Measurements from ENCODE around the gene AIPL1.
"Not testable (repeated sequence)": the region's sequence is repeated elsewhere in the genome, so short reads cannot be mapped to it uniquely, and the experiment has no call there.

The AIPL1 gene

DNA sequence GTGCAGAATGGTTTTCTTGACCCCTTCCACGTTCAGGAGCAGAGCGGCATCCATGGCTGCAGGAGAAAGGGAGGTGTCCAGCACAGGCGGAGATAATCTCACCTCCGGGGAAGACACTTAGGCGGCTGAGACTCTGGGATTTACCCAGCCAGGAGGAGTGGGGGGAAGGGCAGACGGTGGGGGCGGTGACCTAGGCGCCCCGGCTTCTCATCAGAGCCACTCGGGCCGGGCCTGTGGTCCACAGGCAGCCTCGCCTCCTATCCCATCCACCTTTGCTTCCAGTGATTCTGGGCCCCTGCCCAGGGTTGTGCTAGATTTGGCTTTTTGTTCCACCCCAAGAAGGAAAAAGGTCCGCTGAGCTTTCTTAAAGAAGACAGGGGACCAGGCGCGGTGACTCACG is at the start of gene AIPL1:
Gene AIPL1, minus strand, starts transcription at position 71 of the 400 bp plus-strand sequence. Its CDS starts 17 bp downstream, at position 54.
- DNase-seq, result peak in 1 of 2 experiments; percentile 8

- DNase-seq, result no peak
These were observed 48.6 kb upstream of the AIPL1 start for GRCh38 chr17:6483507-6483906.

DNA sequence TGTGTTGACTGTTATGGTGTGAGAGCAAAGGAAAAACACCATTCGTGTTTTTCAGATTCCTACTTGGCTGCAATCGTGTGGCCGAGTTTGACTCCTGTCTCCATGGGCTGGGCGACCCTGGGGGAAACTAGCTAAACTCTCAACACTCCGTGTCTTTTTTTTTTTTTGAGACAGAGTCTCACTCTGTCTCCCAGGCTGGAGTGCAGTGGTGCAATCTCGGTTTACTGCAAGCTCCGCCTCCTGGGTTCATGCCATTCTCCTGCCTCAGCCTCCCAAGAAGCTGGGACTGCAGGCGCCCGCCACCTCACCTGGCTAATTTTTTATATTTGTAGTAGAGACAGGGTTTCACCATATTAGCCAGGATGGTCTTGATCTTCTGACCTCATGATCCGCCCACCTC is 47.9 kb upstream of the AIPL1 start:
- not testable (repeated sequence) for DNase-seq

- DNase-seq, result no peak
These were observed 47.2 kb upstream of the AIPL1 start for GRCh38 chr17:6482105-6482455.

GRCh38 chr17:6480303-6480675 is 45.4 kb upstream of the AIPL1 start:
- DNase-seq, result no peak

GRCh38 chr17:6479622-6480302 is 44.8 kb upstream of the AIPL1 start:
- peak; percentile 7 to 36 for DNase-seq

DNA sequence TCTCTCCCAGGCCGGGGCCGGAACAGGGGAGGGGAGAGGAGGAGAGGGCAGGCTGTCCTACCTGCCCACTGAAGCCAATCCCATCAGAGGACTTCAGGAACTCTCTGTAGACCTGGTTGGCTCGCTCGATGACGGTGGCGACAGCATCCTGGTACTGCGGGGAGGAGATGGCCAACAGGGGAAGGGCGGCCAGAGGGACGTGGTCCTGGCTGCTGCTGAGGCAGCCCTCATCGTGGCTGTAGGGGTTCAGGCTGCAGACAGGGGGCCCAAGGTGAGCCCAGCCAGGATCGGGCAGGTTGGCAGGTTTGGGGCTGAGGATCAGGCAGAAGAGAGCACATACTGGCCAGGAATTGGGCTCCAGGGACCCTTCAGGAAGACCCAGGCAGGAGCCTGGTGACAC is 43.6 kb upstream of the AIPL1 start:
- DNase-seq, result no peak

GRCh38 chr17:6477831-6478383 is 43.0 kb upstream of the AIPL1 start:
- DNase-seq, result no peak

- no peak for DNase-seq
These were observed 41.9 kb upstream of the AIPL1 start for GRCh38 chr17:6476810-6477179.

- DNase-seq, result no peak
These were observed 41.3 kb upstream of the AIPL1 start for GRCh38 chr17:6476076-6476809.

- DNase-seq, result peak in 1 of 2 experiments; percentile 59
These were observed 40.5 kb upstream of the AIPL1 start for GRCh38 chr17:6475411-6475810.

- peak in 1 of 2 experiments; percentile 6 for DNase-seq
These were observed 40.0 kb upstream of the AIPL1 start for GRCh38 chr17:6474906-6475305.

GRCh38 chr17:6474376-6474775 is 39.5 kb upstream of the AIPL1 start:
- no peak for DNase-seq

DNA sequence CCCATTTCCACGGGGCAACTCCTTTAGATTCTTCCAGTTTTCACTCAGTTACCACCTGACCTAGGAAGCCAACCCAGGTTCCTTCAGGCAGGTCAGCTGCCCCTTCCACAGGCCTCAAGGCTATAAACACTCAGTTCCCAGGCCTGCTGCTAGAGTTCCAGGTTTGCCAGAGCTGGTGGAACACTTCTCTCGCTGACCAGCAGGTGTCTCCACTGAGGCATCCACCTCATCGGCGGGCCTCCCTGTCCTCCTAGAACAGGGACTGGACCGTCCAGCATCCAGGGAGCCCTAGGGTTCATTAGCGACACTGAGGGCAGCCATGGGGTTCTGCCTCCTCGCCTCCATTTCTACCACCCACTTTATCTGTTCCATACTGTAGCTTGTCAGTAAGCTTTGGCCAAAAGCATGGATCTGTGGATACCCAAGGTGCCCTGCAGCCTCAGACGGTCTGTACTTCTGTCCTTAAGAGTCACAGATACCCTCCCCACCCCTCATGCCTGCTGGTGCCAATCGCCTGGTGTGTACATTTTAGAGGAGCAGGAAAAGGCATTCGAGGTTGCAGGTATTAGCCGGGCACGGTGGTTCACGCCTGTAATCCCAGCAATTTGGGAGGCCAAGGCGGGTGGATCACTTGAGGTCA is 38.3 kb upstream of the AIPL1 start:
- peak in 1 of 2 experiments; percentile 57 for DNase-seq

GRCh38 chr17:6472517-6472916 is 37.6 kb upstream of the AIPL1 start:
- DNase-seq, result no peak

DNA sequence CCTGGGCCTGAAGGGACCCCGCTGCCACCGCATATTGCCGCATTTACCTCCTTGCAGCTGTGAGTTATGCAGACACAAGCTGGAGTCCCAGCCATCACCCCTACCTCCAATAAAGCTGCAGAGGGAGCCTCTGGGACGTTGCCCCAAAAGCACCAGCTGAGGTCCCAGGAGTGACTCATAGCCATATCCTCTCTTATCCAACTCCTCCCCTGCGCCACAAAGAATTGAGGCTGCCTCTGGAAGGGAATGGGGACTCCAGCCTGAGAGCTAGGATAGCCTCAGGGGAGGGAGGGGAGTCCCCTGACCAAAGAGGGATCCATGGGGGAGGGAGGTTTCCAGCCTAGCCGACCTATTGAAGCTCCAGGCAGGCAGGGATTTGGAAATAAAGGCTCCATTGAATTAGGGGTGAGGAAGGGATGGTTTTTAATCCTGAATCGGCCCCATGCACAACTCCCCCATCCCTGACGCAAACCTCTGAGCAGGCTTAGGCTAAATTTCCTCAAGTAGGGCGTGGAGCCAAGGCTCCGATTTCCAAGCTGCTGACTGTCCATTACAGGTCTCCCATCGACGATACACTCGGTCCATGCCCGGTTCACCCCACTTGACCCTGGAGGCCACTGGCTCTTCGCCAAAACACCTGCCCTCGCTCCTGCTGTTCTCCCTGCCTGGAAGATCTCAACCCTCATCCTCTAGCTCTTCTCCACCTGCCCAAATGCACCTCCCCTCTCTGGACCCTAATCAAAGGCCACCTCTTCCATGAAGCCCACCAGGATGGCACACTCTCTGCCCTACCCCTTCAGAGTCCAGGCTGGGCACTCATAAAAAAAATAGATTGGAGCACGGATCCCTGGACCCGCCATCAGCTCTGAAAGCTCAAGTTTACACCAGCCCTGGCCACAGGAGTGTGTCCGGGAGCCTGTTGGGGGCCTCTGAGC is 36.9 kb upstream of the AIPL1 start:
- no peak for DNase-seq

GRCh38 chr17:6470751-6471521 is 36.0 kb upstream of the AIPL1 start:
- DNase-seq, result no peak

GRCh38 chr17:6470146-6470718 is 35.3 kb upstream of the AIPL1 start:
- DNase-seq, result no peak

GRCh38 chr17:6468051-6468790 is 33.3 kb upstream of the AIPL1 start:
- no peak for DNase-seq

DNA sequence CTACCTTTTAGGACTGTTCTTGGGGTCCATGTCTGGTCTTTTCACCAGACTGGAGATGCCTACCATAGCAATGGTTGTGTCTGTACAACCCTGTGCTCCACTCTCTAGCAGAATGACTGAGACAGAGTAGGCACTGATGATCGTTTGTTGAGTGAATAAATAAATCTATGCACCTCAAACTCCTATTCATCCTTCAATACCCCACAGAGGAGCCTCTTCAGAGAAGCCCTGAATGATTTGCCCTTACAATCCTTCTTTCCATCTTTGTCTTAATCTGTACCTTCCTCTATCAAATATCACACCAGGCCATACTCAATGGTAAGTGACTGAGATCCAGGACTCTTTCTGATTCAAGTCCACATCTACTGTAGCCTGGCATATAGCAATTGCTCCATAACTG is 32.6 kb upstream of the AIPL1 start:
- DNase-seq, result no peak

Data from NCI-H524 (cell line).